Activated CD8-positive, alpha-beta memory T cell treated with anti-CD3 and anti-CD28 coated beads for 1 hour (primary cell): ENCODE data around the gene FGF4.

Experiments
- DNase-seq, 2 donors: peaks; one replicate each; pipeline ENCODE4 v3.0.0-alpha.2; 2020; ENCODE audit warnings: low read depth in 1 of 2; ENCODE audit errors: extremely low read depth in 1 of 2

Gene FGF4

GRCh38 chr11:69808667-69809086 is 33.5 kb upstream of the FGF4 start:
- DNase-seq: no peak

GRCh38 chr11:69807106-69807815 is 32.1 kb upstream of the FGF4 start:
- DNase-seq: no peak

GRCh38 chr11:69804769-69805508 is 29.8 kb upstream of the FGF4 start:
- no peak for DNase-seq

GRCh38 chr11:69803604-69804218 is 28.6 kb upstream of the FGF4 start:
- no peak for DNase-seq

GRCh38 chr11:69803022-69803421 is 27.9 kb upstream of the FGF4 start:
- no peak for DNase-seq

GRCh38 chr11:69802590-69802989 is 27.4 kb upstream of the FGF4 start:
- no peak for DNase-seq

- peak in 1 of 2 donors; percentile 7 for DNase-seq
Measured at GRCh38 chr11:69801513-69802335, 26.6 kb upstream of the FGF4 start.

- DNase-seq: no peak
Measured at GRCh38 chr11:69800278-69800677, 25.1 kb upstream of the FGF4 start.

- no peak for DNase-seq
Measured at GRCh38 chr11:69799582-69799981, 24.4 kb upstream of the FGF4 start.

GRCh38 chr11:69799097-69799496 is 24.0 kb upstream of the FGF4 start:
- no peak for DNase-seq

- no peak for DNase-seq
Measured at GRCh38 chr11:69797737-69798528, 22.8 kb upstream of the FGF4 start.

- DNase-seq: no peak
Measured at GRCh38 chr11:69797156-69797555, 22.0 kb upstream of the FGF4 start.

GRCh38 chr11:69796063-69796462 is 20.9 kb upstream of the FGF4 start:
- no peak for DNase-seq

- no peak for DNase-seq
Measured at GRCh38 chr11:69791276-69792180, 16.4 kb upstream of the FGF4 start.

GRCh38 chr11:69788956-69789355 is 13.8 kb upstream of the FGF4 start:
- no peak for DNase-seq

- DNase-seq: no peak
Measured at GRCh38 chr11:69787906-69788305, 12.8 kb upstream of the FGF4 start.

GRCh38 chr11:69787457-69787856 is 12.3 kb upstream of the FGF4 start:
- DNase-seq: no peak

- DNase-seq: no peak
Measured at GRCh38 chr11:69781241-69781640, 6.1 kb upstream of the FGF4 start.

- no peak for DNase-seq
Measured at GRCh38 chr11:69778373-69778772, 3.2 kb upstream of the FGF4 start.
